Muscle layer of duodenum (tissue), 2 donors: ENCODE data around the gene CWC27.
"Not testable (repeated sequence)": the region's sequence is repeated elsewhere in the genome, so short reads cannot be mapped to it uniquely, and the experiment has no call there.

Experiments
- H3K27ac ChIP-seq: one replicate; pipeline ENCODE4 v1.7.0; 2013; ENCODE audit warnings: mild to moderate bottlenecking, low read length
- H3K27me3 ChIP-seq: one replicate; pipeline ENCODE4 v1.7.0; 2013; ENCODE audit warnings: low read depth, mild to moderate bottlenecking, control low read depth, low read length
- H3K36me3 ChIP-seq, 2 donors: one replicate each; pipeline ENCODE4 v1.7.0; 2013; ENCODE audit warnings: low read length in 2 of 2, control low read depth in 1 of 2, mild to moderate bottlenecking in 1 of 2; ENCODE audit not compliant: insufficient read depth in 2 of 2, control insufficient read depth in 1 of 2
- H3K4me1 ChIP-seq, 2 donors: one replicate each; pipeline ENCODE4 v1.7.0; 2013; ENCODE audit warnings: low read length in 2 of 2, mild to moderate bottlenecking in 2 of 2, control low read depth in 1 of 2, moderate library complexity in 1 of 2; ENCODE audit not compliant: insufficient read depth in 2 of 2, control insufficient read depth in 1 of 2
- H3K4me3 ChIP-seq, 2 donors: one replicate each; pipeline ENCODE4 v1.7.0; 2013; ENCODE audit warnings: low read length in 2 of 2, low read depth in 1 of 2, mild to moderate bottlenecking in 1 of 2
- H3K9me3 ChIP-seq, 2 donors: one replicate each; pipeline ENCODE4 v1.7.0; 2013; ENCODE audit warnings: low read length in 2 of 2, control low read depth in 1 of 2, mild to moderate bottlenecking in 1 of 2; ENCODE audit not compliant: control insufficient read depth in 1 of 2
- donor health status: healthy.

CWC27 gene

GRCh38 chr5:64789457-64789856 is 20.7 kb downstream of the CWC27 start:
- Histone ChIP-seq H3K4me3 (no peak overlapping the region), H3K27ac (no peak overlapping the region), H3K9me3 (no peaks in the 10 kb centered on the region), H3K36me3 (peaks cover 0 to 20% of the 10 kb centered on the region in 2 donors), H3K4me1 (no peaks in the 10 kb centered on the region), H3K27me3 (no peaks in the 10 kb centered on the region)

DNA sequence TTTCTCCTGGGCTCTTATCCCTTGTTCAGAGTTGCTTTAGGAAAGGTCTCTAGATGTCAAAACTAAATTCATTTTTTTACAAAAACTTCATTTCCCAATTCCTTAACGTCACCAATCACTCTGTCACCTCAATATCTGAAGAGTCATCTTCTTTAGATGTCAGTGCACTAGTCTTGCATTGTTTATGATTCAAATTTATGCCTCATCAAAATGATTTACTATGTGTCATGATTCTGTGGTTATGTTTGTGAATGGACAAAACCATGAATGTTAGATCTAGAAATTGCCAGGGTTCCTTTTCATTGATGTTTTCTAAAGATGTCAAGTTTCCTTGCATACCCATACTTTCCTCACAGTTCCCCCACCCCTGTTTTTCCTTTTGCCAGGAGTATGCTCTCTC is 21.5 kb downstream of the CWC27 start:
- H3K4me1 ChIP-seq, result no peaks in the 10 kb centered on the region
- H3K4me3 ChIP-seq, result no peak overlapping the region
- H3K27ac ChIP-seq, result no peak overlapping the region
- no peaks in the 10 kb centered on the region for H3K27me3 ChIP-seq
- H3K36me3 ChIP-seq, result peaks cover 0 to 20% of the 10 kb centered on the region in 2 donors
- no peaks in the 10 kb centered on the region for H3K9me3 ChIP-seq

GRCh38 chr5:64792469-64792868 is 23.7 kb downstream of the CWC27 start:
- Histone ChIP-seq H3K9me3 (no peaks in the 10 kb centered on the region), H3K36me3 (peaks cover 0 to 14% of the 10 kb centered on the region in 2 donors), H3K4me1 (no peaks in the 10 kb centered on the region), H3K27ac (no peak overlapping the region), H3K4me3 (no peak overlapping the region), H3K27me3 (no peaks in the 10 kb centered on the region)

- Histone ChIP-seq H3K4me3 (no peak overlapping the region), H3K4me1 (no peaks in the 10 kb centered on the region), H3K36me3 (peaks cover 0 to 14% of the 10 kb centered on the region in 2 donors), H3K27me3 (no peaks in the 10 kb centered on the region), H3K27ac (no peak overlapping the region), H3K9me3 (no peaks in the 10 kb centered on the region)
Observed at GRCh38 chr5:64794053-64794770, 25.5 kb downstream of the CWC27 start.

GRCh38 chr5:64796301-64796700 is 27.6 kb downstream of the CWC27 start:
- Histone ChIP-seq H3K27me3 (no peaks in the 10 kb centered on the region), H3K27ac (no peak overlapping the region), H3K9me3 (no peaks in the 10 kb centered on the region), H3K4me3 (no peak overlapping the region), H3K4me1 (no peaks in the 10 kb centered on the region), H3K36me3 (no peaks in the 10 kb centered on the region)

DNA sequence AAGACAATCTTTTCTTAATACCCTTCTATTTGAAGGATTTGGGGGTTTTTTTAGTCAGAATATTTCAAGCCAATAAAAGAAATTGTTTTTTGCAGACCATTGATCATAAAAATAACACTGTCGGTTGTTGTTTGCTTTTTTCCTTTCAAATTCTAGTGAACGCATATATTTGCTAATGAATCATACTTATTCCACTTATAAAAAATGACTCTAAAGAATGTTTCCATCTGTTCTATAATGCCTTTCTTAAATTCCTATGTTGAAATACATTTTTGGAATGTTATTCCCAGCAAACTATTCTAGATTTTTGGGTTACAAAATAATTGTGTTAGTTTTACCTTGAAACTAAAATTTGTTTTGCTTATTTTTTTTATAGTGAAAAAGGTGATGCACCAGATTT is 32.2 kb downstream of the CWC27 start:
- no peak overlapping the region for H3K27ac ChIP-seq
- H3K4me1 ChIP-seq, result no peaks in the 10 kb centered on the region
- H3K4me3 ChIP-seq, result no peak overlapping the region
- H3K27me3 ChIP-seq, result no peaks in the 10 kb centered on the region
- H3K36me3 ChIP-seq, result peaks cover 11% of the 10 kb centered on the region in 2 donors
- H3K9me3 ChIP-seq, result no peaks in the 10 kb centered on the region

- Histone ChIP-seq H3K27ac (no peak overlapping the region), H3K4me3 (no peak overlapping the region), H3K9me3 (no peaks in the 10 kb centered on the region), H3K4me1 (no peaks in the 10 kb centered on the region), H3K27me3 (no peaks in the 10 kb centered on the region), H3K36me3 (peaks cover 11 to 16% of the 10 kb centered on the region in 2 donors)
Observed at GRCh38 chr5:64806537-64806936, 37.8 kb downstream of the CWC27 start.

DNA sequence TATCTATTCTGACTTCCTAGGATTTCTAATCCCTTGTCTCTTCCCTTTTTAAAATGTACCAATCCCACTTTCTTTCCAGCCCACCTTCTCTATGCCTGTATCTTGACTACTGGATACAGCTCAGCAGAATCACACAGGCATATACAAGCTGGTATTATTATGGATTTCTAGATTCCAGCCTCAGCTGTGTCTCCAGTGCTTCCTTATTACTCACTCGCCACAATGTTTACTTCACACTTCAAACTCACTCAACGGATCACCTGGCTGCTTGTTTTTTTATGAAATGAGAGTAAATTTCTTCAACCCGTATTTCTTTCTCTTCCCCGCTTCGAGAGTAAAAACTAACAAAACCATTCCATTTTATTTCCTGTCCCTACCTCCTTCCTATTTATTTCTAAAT is 38.8 kb downstream of the CWC27 start:
- H3K27me3 ChIP-seq, result no peaks in the 10 kb centered on the region
- no peaks in the 10 kb centered on the region for H3K4me1 ChIP-seq
- H3K27ac ChIP-seq, result no peak overlapping the region
- H3K4me3 ChIP-seq, result no peak overlapping the region
- no peaks in the 10 kb centered on the region for H3K9me3 ChIP-seq
- peaks cover 5 to 11% of the 10 kb centered on the region in 2 donors for H3K36me3 ChIP-seq

DNA sequence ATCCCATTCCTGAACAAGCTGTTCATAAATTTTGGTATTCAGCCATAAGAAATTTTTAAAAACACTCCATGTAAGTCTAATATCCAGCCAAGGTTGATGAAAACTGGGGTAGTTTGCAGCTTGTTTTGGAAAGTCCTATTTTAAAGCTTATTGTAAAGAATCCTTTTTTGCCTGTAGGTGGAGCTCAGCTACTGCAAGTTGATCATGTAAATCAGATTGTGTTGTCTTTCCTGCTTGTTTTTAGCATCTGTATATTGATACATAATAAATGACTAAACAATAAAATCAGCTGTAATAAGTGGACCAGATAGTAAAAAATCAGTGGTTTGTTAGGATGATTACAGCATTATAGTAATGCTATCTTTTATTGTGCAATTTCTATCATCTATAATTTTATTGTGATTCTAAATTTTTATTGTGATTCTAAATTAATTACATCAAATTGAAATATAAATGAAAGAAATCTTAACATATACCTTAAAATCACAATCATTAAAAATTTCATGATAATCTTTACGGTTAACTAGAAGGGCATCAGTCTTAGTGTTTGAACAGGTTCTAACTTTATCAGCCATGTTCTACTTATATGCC is 42.4 kb downstream of the CWC27 start:
- Histone ChIP-seq H3K27me3 (no peaks in the 10 kb centered on the region), H3K36me3 (peaks cover 0 to 5% of the 10 kb centered on the region in 2 donors), H3K9me3 (no peaks in the 10 kb centered on the region), H3K4me3 (no peak overlapping the region), H3K4me1 (no peaks in the 10 kb centered on the region), H3K27ac (no peak overlapping the region)

GRCh38 chr5:64814073-64814472 is 45.3 kb downstream of the CWC27 start:
- H3K36me3 ChIP-seq, result no peaks in the 10 kb centered on the region
- H3K4me1 ChIP-seq, result no peaks in the 10 kb centered on the region
- H3K27me3 ChIP-seq, result no peaks in the 10 kb centered on the region
- H3K9me3 ChIP-seq, result no peaks in the 10 kb centered on the region
- no peak overlapping the region for H3K27ac ChIP-seq
- H3K4me3 ChIP-seq, result no peak overlapping the region

GRCh38 chr5:64818245-64818644 is 49.5 kb downstream of the CWC27 start:
- Histone ChIP-seq H3K9me3 (no peaks in the 10 kb centered on the region), H3K4me3 (no peak overlapping the region), H3K4me1 (no peaks in the 10 kb centered on the region), H3K27me3 (no peaks in the 10 kb centered on the region), H3K27ac (no peak overlapping the region), H3K36me3 (no peaks in the 10 kb centered on the region)

DNA sequence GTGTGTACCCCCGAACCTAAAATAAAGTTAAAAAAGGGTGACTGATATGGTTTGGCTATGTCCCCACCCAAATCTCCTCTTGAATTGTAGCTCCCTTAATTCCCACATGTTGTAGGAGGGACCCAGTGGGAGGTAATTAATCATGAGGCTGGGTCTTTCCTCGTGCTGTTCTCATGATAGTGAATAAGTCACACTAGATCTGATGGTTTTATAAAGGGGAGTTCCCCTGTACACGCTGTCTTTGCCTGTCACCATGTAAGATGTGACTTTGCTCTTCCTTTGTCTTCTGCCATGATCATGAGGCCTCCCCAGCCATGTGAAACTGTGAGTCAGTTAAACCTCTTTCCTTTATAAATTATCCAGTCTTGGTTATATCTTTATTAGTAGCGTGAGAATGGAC is 50.6 kb downstream of the CWC27 start:
- not testable (repeated sequence) for H3K4me3 ChIP-seq, H3K4me1 ChIP-seq, H3K27me3 ChIP-seq, H3K27ac ChIP-seq, H3K36me3 ChIP-seq, H3K9me3 ChIP-seq
